Dendritic cell treated with granulocyte-macrophage colony-stimulating factor and Interleukin-4, amounts not matched to agents 40 ng/mL and 50 ng/mL, for 4 days (primary cell): Measurements from ENCODE around the gene CBX1.

Experiments used
- H3K27ac Mint-ChIP-seq: one replicate; pipeline ENCODE4 v1.8.0; 2022; ENCODE audit warnings: mild to moderate bottlenecking, mixed read lengths
- H3K27me3 Mint-ChIP-seq: one replicate; pipeline ENCODE4 v1.8.0; 2022; ENCODE audit warnings: mild to moderate bottlenecking, mixed read lengths
- H3K36me3 Mint-ChIP-seq: one replicate; pipeline ENCODE4 v1.8.0; 2022; ENCODE audit warnings: low read depth, mixed read lengths
- H3K4me1 Mint-ChIP-seq: one replicate; pipeline ENCODE4 v1.8.0; 2022; ENCODE audit warnings: low read depth, mixed read lengths
- H3K4me3 Mint-ChIP-seq: one replicate; pipeline ENCODE4 v1.8.0; 2022; ENCODE audit warnings: mild to moderate bottlenecking, moderate library complexity, mixed read lengths
- H3K9me3 Mint-ChIP-seq: one replicate; pipeline ENCODE4 v1.8.0; 2022; ENCODE audit warnings: mixed read lengths
- intact Hi-C: fragments of 100-400 bp; cut with micrococcal nuclease; formaldehyde crosslinking; loops from one replicate; pipeline ENCODE4 v1.15.0; 2022

CBX1 gene

DNA sequence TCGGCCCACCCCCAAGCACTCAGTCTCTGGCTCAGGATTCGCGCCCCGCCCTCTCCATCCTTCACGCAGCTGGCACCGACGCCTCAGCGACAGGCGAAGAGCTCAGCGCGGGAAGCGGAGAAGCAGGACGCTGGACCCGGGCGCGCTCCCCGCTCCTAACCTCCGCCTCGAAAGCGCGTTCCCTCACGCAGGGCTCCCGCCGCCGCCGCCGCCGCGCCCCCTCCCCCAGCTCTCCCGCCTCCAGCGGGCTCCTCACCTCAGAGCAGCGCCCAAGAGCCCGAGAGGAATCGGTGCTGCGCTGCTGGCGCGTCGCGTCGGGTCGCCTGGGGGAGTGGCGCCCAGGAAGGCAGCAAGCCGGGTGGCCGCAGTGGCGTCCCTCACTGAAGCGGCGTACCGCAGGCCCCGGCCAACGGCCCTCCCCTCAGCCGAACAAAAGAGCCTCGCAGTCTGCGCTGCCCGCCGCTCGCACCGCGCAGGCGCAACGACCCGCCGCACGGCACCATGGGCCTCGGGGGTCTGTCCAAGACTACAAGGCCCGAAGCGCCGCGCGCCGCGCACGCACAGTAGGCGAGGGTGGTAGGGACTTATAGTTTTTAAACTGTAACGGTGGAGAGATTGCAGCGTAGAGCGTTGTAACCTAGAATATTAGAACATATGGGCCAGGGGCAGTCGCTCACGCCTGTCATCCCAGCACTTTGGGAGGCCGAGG lies at the start of gene CBX1:
Gene CBX1, minus strand, starts transcription at position 467 of the 709 bp plus-strand sequence. CDS start 24,474 bp downstream, outside the sequence.
- intact Hi-C loops = no loop called here
- Mint-ChIP-seq H3K27me3 (no peaks in the 10 kb centered on the region), H3K4me3 (peak within 1 kb of the TSS; percentile 96), H3K9me3 (no peaks in the 10 kb centered on the region), H3K36me3 (peaks cover 27% of the 10 kb centered on the region), H3K27ac (peak within 1 kb of the TSS; percentile 95), H3K4me1 (peaks cover 58% of the 10 kb centered on the region)

DNA sequence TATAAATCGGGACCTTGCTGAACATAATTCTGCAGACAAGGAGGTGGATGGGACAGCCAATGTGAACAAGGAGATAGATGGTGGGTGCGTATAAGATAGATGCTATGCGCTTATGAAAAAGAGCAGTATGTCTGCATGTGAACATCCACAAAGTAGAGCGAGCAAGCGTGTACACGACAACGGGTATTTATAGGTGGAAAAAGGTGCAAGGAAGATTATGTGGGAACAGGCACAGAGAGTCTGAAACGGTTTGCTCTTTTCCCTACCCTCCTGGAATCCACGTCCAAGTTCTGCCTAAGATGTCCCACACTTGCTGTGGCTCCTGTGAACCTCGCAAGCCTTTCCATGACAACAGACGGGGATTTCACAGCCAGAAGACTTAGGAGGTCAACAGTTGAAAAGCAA lies 49.3 kb upstream of the CBX1 start:
- peaks cover 44% of the 10 kb centered on the region for H3K27me3 Mint-ChIP-seq
- no peak overlapping the region for H3K4me3 Mint-ChIP-seq
- intact Hi-C loops = no loop called here
- peaks cover 8% of the 10 kb centered on the region for H3K4me1 Mint-ChIP-seq
- no peaks in the 10 kb centered on the region for H3K36me3 Mint-ChIP-seq
- no peaks in the 10 kb centered on the region for H3K9me3 Mint-ChIP-seq
- H3K27ac Mint-ChIP-seq = no peak overlapping the region

DNA sequence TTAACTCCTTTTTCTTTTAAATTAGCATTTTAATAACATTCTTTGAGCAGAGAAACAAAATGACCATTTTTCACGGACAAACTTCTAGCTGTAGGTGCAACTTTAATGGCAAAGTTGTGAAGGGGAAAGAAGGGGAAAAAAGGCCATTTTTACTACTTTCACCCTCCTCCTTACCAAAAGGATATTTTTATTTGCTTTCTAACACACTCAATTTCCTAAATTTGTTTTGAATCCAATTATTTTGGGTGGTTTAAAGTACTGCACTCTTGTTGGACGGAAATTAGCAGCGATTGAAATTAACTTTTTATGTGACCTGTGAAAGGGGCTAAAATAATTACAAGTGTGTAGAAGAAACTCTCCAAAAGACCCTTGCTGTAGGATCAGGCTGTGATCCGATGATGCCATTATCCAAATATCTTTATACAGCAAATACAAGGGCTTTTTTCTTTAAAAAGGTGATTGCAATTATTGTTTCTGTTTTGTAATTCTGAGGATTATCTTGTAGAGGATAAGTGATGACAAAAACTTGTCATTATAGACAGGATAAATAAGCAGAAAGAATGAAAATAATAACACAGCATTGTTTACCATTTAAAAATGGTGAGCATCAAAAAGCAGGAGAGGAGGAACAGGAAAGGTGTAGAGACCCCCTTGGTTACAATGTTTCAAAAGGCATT lies 48.6 kb upstream of the CBX1 start:
- H3K4me1 Mint-ChIP-seq = peaks cover 8% of the 10 kb centered on the region
- intact Hi-C loops = no loop called here
- no peak overlapping the region for H3K4me3 Mint-ChIP-seq
- H3K27me3 Mint-ChIP-seq = peaks cover 38% of the 10 kb centered on the region
- H3K9me3 Mint-ChIP-seq = no peaks in the 10 kb centered on the region
- H3K36me3 Mint-ChIP-seq = no peaks in the 10 kb centered on the region
- H3K27ac Mint-ChIP-seq = no peak overlapping the region

DNA sequence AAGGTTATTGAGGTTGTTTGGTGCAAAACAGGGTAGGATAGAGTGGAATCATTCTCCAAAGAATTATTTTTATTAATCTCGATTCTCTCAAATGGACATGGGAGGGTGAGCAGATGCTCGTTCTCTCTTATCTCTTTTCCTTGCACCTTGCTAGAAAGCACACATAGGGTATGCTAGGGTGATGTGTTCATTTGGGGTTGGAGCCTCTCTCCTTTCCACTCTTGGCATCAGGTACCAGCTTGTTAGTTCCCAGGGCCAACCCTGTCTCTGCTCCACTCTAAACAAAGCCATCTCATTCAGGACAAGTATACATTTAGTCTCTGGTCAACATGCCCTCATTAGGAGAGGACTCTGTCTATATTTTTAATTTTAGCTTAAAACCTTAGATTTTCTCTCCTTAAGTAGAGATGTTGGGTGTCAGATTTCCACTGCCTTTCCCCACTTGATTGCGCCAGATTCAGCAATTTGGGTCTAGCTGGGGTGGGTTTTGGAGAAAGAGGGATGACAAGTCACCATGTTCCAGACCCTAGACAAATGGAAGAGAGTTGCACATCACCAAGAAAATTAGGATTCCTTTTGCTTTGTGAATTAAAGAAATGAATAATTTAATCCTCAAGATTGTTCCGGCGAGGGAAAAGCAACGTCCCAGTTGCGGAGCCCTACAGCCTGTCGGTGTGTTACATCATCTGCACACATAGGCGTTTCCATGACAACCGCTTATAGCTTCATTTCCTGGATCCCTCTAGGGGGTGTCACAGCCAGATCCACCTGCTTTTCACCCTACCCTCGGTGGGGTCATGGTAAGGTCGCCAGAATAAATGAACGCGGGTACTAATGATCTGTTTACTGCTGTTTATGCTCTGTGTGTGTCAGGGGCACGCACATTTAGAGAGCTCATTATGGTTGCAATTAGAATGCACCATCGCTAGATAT lies 47.8 kb upstream of the CBX1 start:
- intact Hi-C loops = no loop called here
- no peak overlapping the region for H3K27ac Mint-ChIP-seq
- no peaks in the 10 kb centered on the region for H3K9me3 Mint-ChIP-seq
- peaks cover 8% of the 10 kb centered on the region for H3K4me1 Mint-ChIP-seq
- H3K4me3 Mint-ChIP-seq = no peak overlapping the region
- peaks cover 33% of the 10 kb centered on the region for H3K27me3 Mint-ChIP-seq
- H3K36me3 Mint-ChIP-seq = no peaks in the 10 kb centered on the region

DNA sequence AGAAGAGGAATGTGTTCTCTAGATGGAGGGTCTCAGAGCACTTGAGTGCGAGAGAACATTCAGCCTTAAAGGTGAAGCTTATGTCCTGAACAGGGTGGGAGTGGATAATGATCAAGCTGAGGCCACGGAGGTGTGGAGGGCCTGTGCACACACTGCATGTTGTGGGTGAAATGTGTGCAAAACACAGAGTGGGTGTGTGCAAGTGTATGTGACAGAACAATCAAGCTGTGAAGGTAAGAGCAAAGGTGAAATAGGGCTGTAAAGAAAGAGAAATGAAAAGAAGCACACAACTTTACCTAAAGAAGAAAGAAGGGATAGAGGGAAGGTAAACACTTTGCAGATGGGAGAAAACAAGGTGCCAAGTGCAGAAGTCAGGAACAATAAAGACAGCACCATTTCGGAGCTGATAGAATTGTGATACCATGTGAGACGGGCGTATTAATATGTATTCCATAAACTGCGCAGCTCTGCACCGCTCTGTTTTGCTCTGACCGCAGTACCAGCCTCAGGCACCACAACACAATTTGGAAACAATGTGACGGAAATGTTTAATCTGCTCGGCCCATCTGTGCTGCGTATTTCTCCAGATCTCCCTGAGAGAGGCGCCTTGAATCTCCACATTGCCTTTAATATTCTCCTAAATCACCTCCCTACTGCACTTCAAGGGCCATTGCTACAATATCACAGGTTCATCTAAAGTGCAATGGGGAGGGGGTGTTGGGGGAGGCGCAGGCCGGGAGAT lies 46.9 kb upstream of the CBX1 start:
- H3K9me3 Mint-ChIP-seq = no peaks in the 10 kb centered on the region
- no peak overlapping the region for H3K27ac Mint-ChIP-seq
- H3K4me3 Mint-ChIP-seq = no peak overlapping the region
- no peaks in the 10 kb centered on the region for H3K4me1 Mint-ChIP-seq
- peaks cover 32% of the 10 kb centered on the region for H3K27me3 Mint-ChIP-seq
- intact Hi-C loops = no loop called here
- H3K36me3 Mint-ChIP-seq = no peaks in the 10 kb centered on the region

DNA sequence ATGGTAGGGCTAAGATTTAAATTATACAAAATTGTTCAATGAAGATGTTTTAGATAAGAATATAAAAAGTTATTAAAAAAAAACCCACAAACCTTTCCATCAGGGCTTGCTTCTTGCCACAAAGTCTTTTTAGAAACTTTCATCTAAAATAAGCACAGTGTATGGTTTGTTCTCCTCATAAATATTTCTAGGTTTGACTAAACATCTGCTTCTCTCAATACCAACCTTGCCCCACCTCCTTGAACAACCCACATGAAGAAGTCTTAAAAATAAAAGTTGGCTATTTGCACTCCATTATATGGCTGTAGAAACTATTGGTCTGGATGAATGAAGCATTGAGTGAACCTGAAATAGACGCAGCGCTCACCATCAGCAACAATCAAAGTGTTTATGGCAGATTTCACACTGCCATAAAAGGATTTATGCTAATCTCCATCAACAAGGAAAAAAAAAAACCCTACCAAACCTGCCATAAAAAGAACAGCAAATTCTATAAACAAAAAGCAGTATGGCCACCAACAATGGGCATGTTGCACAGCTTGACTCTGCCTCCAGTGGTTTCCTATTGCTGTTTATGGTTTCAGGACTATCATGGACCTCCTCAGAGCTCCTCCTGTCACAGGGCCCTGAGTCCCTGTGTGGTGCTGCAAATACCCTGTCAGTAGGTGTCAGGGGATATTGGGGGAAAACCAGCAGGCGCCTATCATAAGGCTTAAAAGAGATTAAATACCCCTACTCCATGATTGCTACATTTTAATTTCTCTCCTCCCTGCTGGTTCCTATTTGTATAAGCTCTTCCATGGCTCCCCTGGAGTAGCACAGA lies 43.9 kb upstream of the CBX1 start:
- Mint-ChIP-seq H3K9me3 (no peaks in the 10 kb centered on the region), H3K4me3 (no peak overlapping the region), H3K27me3 (peaks cover 23% of the 10 kb centered on the region), H3K4me1 (peaks cover 18% of the 10 kb centered on the region), H3K27ac (no peak overlapping the region), H3K36me3 (no peaks in the 10 kb centered on the region)
- intact Hi-C loops = no loop called here

DNA sequence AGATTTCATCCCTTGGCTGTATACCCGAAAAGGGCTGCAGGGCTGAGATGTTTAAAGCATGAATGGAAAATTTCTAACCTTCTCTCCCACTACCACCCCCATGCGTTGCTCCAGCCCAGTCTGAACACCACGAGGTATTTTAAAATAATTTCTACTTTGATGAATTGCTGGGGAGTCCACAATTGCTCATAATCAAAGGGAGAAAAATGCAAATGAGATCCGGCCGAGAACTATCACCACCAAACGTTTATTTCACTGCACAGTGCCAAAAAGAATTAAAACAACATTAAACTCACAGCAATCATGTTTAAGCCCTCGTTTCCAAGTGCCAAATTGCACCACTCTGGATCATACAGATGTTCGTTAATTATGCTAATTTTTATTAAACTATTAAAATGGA lies 43.0 kb upstream of the CBX1 start:
- H3K4me1 Mint-ChIP-seq = peaks cover 27% of the 10 kb centered on the region
- no peaks in the 10 kb centered on the region for H3K9me3 Mint-ChIP-seq
- peaks cover 22% of the 10 kb centered on the region for H3K27me3 Mint-ChIP-seq
- no peak overlapping the region for H3K4me3 Mint-ChIP-seq
- intact Hi-C loops = no loop called here
- H3K36me3 Mint-ChIP-seq = no peaks in the 10 kb centered on the region
- H3K27ac Mint-ChIP-seq = no peak overlapping the region

DNA sequence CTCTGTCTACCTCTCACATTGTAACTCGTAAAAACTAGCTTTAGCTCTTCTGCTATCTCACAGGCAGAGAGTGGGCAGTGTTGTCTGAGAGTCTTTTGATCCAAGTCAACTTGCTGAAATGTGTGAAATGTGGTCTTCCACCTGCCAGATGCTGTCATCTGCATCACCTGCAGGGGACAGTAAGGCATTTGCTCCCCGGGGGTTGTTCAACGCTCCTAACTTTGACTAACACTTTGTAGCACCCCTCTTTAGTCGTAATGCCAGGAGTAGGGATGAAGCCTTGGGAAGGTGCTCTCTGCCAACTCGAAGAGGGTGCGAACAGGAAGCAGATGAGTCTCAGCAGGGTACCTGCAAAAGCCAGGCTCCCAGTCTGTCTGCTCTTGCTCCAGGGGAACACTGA lies 42.4 kb upstream of the CBX1 start:
- H3K4me3 Mint-ChIP-seq = no peak overlapping the region
- peaks cover 29% of the 10 kb centered on the region for H3K4me1 Mint-ChIP-seq
- peaks cover 20% of the 10 kb centered on the region for H3K27me3 Mint-ChIP-seq
- H3K27ac Mint-ChIP-seq = no peak overlapping the region
- intact Hi-C loops = no loop called here
- no peaks in the 10 kb centered on the region for H3K36me3 Mint-ChIP-seq
- H3K9me3 Mint-ChIP-seq = no peaks in the 10 kb centered on the region

DNA sequence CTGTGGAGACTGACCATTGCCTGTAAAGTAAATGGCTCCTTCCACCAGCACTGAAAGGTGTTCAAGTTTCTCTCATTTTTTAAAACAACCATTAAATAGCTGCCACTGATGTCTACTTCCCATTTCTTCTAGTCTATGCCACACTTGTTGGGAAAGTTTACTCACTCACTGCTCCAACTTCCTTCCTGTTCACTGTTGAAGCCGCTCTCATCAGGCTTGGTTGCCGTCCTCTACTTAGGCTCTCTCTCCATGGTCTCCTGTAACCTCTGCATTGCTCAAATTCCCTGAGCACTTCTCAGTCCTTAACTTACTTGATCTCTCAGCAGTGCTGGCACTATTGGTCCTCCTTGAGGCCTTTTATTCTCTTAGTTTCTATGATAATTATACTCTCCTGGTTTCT lies 38.7 kb upstream of the CBX1 start:
- Mint-ChIP-seq H3K27me3 (peaks cover 11% of the 10 kb centered on the region), H3K4me3 (peak overlapping the region; percentile 25), H3K4me1 (peaks cover 29% of the 10 kb centered on the region), H3K27ac (peak overlapping the region; percentile 82), H3K9me3 (no peaks in the 10 kb centered on the region), H3K36me3 (no peaks in the 10 kb centered on the region)
- intact Hi-C loops = no loop called here

DNA sequence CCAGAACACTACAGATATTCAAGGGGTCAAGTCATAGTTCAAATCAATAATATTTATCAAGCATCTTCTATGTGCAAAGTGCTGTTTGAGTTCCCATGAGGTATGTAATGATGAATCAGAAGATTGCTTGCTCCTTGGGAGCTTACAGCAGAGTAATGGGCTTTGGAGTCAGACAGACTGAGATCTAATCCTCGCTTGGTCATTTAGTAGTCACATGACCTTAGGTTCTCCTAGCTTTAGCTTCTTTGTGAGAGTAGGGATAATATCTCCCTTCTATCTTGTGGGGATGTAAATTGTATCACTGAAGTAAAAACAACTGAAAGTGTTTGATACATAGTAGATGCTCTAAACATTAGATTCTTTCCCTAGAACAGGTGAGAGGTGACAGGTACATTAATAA lies 36.4 kb upstream of the CBX1 start:
- H3K4me1 Mint-ChIP-seq = peaks cover 34% of the 10 kb centered on the region

DNA sequence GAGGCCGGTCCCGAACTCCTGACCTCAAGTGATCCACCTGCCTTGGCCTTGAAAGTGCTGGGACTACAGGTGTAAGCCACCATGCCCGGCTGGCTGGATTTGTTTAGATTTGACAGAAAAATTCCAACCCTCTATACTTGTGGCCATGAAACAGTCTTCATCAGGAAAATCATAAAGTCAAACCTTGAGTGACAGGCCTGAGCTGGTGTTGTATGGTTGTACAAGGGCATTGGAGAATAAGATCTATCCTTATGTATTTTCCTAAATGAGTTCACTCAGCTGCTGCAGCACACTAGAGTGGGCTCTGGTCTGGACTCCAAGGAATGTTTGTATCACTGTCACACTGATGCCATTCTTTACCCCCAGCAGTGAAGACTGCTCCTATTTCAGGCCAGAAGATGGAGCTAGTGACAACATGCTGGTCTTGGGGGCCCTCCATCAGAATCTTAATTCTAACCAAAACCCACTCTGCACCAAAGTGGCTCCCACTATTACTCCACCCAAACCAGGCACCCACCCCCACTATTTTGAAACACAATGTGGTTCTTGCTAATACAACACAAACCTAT lies 33.7 kb upstream of the CBX1 start:
- H3K4me3 Mint-ChIP-seq = no peak overlapping the region

More for the DNA sequence above, 36.4 kb upstream of the CBX1 start:
- intact Hi-C loops = no loop called here
- peaks cover 3% of the 10 kb centered on the region for H3K27me3 Mint-ChIP-seq
- H3K36me3 Mint-ChIP-seq = no peaks in the 10 kb centered on the region
- no peaks in the 10 kb centered on the region for H3K9me3 Mint-ChIP-seq
- no peak overlapping the region for H3K27ac Mint-ChIP-seq
- H3K4me3 Mint-ChIP-seq = no peak overlapping the region

DNA sequence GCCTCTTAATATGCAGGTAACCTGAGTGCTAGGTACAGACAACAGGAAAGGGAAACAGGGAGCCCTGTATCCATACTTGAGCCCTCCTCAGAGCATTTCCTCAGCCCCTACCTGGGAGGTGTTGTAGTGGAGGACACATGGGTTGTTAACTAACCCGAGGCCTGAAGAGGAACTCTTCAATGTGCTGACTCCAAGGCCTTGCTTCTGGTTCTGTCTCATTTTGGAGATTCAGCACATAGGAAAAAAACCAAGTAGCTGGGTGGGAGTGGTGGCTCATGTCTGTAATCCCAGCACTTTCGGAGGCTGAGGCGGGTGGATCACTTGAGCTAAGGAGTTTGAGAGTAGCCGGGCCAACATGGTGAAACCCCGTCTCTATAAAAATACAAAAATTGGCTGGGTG lies 31.1 kb upstream of the CBX1 start:
- no peak overlapping the region for H3K4me3 Mint-ChIP-seq
- H3K9me3 Mint-ChIP-seq = no peaks in the 10 kb centered on the region
- intact Hi-C loops = no loop called here
- no peaks in the 10 kb centered on the region for H3K27me3 Mint-ChIP-seq
- peak overlapping the region; percentile 72 for H3K27ac Mint-ChIP-seq
- peaks cover 12% of the 10 kb centered on the region for H3K4me1 Mint-ChIP-seq
- H3K36me3 Mint-ChIP-seq = no peaks in the 10 kb centered on the region

More for the DNA sequence above, 33.7 kb upstream of the CBX1 start:
- Mint-ChIP-seq H3K27ac (no peak overlapping the region), H3K9me3 (no peaks in the 10 kb centered on the region), H3K27me3 (no peaks in the 10 kb centered on the region), H3K4me1 (peaks cover 22% of the 10 kb centered on the region), H3K36me3 (no peaks in the 10 kb centered on the region)
- intact Hi-C loops = no loop called here
